HepG2 (cell line): ENCODE measurements around the gene HSPA1L. TPM values are rescaled to one million over a fixed set of nuclear protein-coding genes. Genes with fewer than 3 reads are reported as not detected.
A peak's percentile ranks its signal among the peaks of the same experiment; 100 is the strongest.

Experiments
- CREB3 ChIP-seq: sonication (generic); formaldehyde crosslinking; IDR thresholded peaks from 2 replicates; pipeline ENCODE4 v1.5.0; 2020; ENCODE audit warnings: missing genetic modification reagents
- CREBL2 ChIP-seq: sonication (generic); formaldehyde crosslinking; IDR thresholded peaks from 2 replicates; pipeline ENCODE4 v1.8.1; 2023; ENCODE audit warnings: missing genetic modification reagents, mild to moderate bottlenecking, borderline replicate concordance
- GFI1 ChIP-seq: sonication (generic); formaldehyde crosslinking; IDR thresholded peaks from 2 replicates; pipeline ENCODE4 v1.5.0; 2020; ENCODE audit warnings: missing genetic modification reagents, mild to moderate bottlenecking, borderline replicate concordance
- GTF2F1 ChIP-seq: fragments of 150-350 bp; IDR thresholded peaks from 2 replicates; pipeline ENCODE4 v1.6.1; 2014; ENCODE audit warnings: low read length
- HES4 ChIP-seq: sonication (generic); formaldehyde crosslinking; IDR thresholded peaks from 2 replicates; pipeline ENCODE4 v1.9.0; 2021; ENCODE audit warnings: mild to moderate bottlenecking, missing genetic modification reagents, borderline replicate concordance
- KDM2A ChIP-seq: sonication (generic); formaldehyde crosslinking; IDR thresholded peaks from 2 replicates; pipeline ENCODE4 v1.4.0; 2020; ENCODE audit warnings: low read depth, missing genetic modification reagents, borderline replicate concordance
- KDM5B ChIP-seq: sonication (generic); formaldehyde crosslinking; IDR thresholded peaks from 2 replicates; pipeline ENCODE4 v1.4.0; 2020; ENCODE audit warnings: missing genetic modification reagents, mild to moderate bottlenecking, borderline replicate concordance
- KLF11 ChIP-seq: IDR thresholded peaks from 2 replicates; pipeline ENCODE4 v1.6.1; 2016; ENCODE audit warnings: missing compliant biosample characterization
- ONECUT2 ChIP-seq: sonication (generic); formaldehyde crosslinking; IDR thresholded peaks from 2 replicates; pipeline ENCODE4 v1.4.0; 2020; ENCODE audit warnings: missing genetic modification reagents
- TBX3 ChIP-seq: fragments of 450-650 bp; IDR thresholded peaks from 2 replicates; pipeline ENCODE4 v1.6.1; 2017; ENCODE audit warnings: antibody characterized with exemption, mild to moderate bottlenecking, inconsistent platforms, borderline replicate concordance
- ZBTB1 ChIP-seq: sonication (generic); formaldehyde crosslinking; IDR thresholded peaks from 2 replicates; pipeline ENCODE4 v1.4.0; 2020; ENCODE audit warnings: missing genetic modification reagents, borderline replicate concordance
- ZNF670 ChIP-seq: sonication (generic); formaldehyde crosslinking; IDR thresholded peaks from 2 replicates; pipeline ENCODE4 v1.8.0; 2022; ENCODE audit warnings: mild to moderate bottlenecking, missing genetic modification reagents, borderline replicate concordance
- ZNF674 ChIP-seq: sonication (generic); formaldehyde crosslinking; IDR thresholded peaks from 2 replicates; pipeline ENCODE4 v1.5.0; 2020; ENCODE audit warnings: low read depth, mild to moderate bottlenecking, missing genetic modification reagents
- ZNF878 ChIP-seq: sonication (generic); formaldehyde crosslinking; IDR thresholded peaks from 2 replicates; pipeline ENCODE4 v1.8.1; 2023; ENCODE audit warnings: mild to moderate bottlenecking, missing genetic modification reagents, moderate library complexity
- ZNF883 ChIP-seq: sonication (generic); formaldehyde crosslinking; IDR thresholded peaks from 2 replicates; pipeline ENCODE4 v1.5.1; 2020; ENCODE audit warnings: mild to moderate bottlenecking, missing genetic modification reagents; ENCODE audit errors: not compliant biosample characterization
- ZSCAN5A ChIP-seq: sonication (generic); formaldehyde crosslinking; IDR thresholded peaks from 2 replicates; pipeline ENCODE4 v1.8.0; 2022; ENCODE audit warnings: mild to moderate bottlenecking, missing genetic modification reagents, borderline replicate concordance
- polyA plus RNA-seq, 8 experiments: library from polyadenylated mRNA; depleted of rRNA in 3 of 8; stranded (reverse) in 7 of 8; unstranded in 1 of 8; fragments of >200 nt; fragmentation: Illumina TruSeq in 4 of 8; extraction: Trizol in 4 of 8; gene quantifications; 2 replicates each; pipeline versions ENCODE4 v1.2.1 to v1.2.3, GENCODE V29; 2011 to 2016; ENCODE audit warnings: low read depth in 4 of 8, missing spikeins in 1 of 8, mixed read lengths in 1 of 8; ENCODE audit not compliant: insufficient read depth in 1 of 8
- total RNA-seq, 5 experiments: library from RNA; depleted of rRNA; stranded (reverse); fragments of >200 nt; fragmentation: Illumina TruSeq; extraction: Trizol; gene quantifications; 2 replicates each; pipeline ENCODE4 v1.2.3, GENCODE V29; 2016; ENCODE audit warnings: low read depth in 1 of 5
- TF ChIP-seq, protein P1 (sequence below): sonication (generic); formaldehyde crosslinking; IDR thresholded peaks from 2 replicates; pipeline ENCODE4 v1.4.0; 2020; ENCODE audit warnings: missing genetic modification reagents, low read depth, mild to moderate bottlenecking, borderline replicate concordance
- TF ChIP-seq, protein P2 (sequence below): sonication (generic); formaldehyde crosslinking; IDR thresholded peaks from 2 replicates; pipeline ENCODE4 v1.8.1; 2023; ENCODE audit warnings: mild to moderate bottlenecking, inconsistent platforms, moderate library complexity, missing genetic modification reagents, borderline replicate concordance
- TF ChIP-seq, protein P3 (sequence below): sonication (generic); formaldehyde crosslinking; IDR thresholded peaks from 2 replicates; pipeline ENCODE4 v1.4.0; 2020; ENCODE audit warnings: missing genetic modification reagents, borderline replicate concordance
- TF ChIP-seq, protein P4 (sequence below): sonication (generic); formaldehyde crosslinking; IDR thresholded peaks from 2 replicates; pipeline ENCODE4 v1.4.0; 2020; ENCODE audit warnings: missing genetic modification reagents

Gene HSPA1L
- total and polyA plus RNA-seq, 2 of the 13 experiments (the other 11 are each of a cell fraction or from before 2014, with no cell fraction given): 0.55 to 1.0 TPM

DNA sequence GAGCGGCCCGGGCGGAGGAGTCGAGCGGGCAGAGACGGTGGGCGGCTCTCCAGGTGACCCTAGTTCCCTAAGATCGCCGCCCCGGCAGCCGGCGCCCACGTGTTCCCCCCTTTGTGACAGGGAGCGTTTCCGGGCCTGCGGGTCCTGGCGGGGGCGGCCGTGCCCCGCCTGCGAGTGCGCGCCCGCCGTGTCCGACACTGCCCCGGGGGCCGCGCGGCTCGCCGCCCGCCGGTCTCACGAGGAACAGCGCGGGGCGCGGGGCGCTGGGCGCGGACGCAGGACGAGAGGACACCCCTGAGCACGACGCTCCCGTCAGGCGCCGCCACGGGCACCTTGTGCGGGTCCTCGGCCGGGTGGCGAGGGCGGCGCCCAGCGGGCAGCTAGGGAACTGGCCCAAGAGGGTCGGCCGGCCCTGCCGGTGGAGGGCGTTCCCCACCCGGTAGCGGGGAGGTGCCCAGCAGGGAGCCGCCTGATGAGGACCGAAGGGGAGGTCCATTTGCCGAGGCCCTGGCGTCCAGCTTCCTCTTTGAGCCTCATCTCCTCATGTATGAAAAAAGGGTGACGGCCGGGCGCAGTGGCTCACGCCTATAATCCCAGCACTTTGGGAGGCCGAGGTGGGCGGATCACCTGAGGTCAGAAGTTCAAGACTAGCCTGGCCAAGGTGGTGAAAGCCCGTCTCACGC lies 19.3 kb downstream of the HSPA1L start, which contains the start of gene VARS1 (continued):
- TF ChIP-seq KDM2A (CRISPR knock-in tag) (peak; percentile 71), ZNF670 (CRISPR knock-in tag) (no peak), CREBL2 (no peak), GFI1 (CRISPR knock-in tag) (0 out of 2 replicates have a peak, but pooled peaks have one; percentile 46), ZNF883 (CRISPR knock-in tag) (peak; percentile 62), CREB3 (CRISPR knock-in tag) (no peak; the same call in 1 of the 2 replicates), ONECUT2 (no peak), TBX3 (no peak), KLF11 (no peak), GTF2F1 (no peak), KDM5B (CRISPR knock-in tag) (peak; percentile 84; the same call in 1 of the 2 replicates), HES4 (peak; percentile 75; the same call in 1 of the 2 replicates), ZNF674 (0 out of 2 replicates have a peak, but pooled peaks have one; percentile 88), ZBTB1 (CRISPR knock-in tag) (no peak), ZNF878 (peak; percentile 43; the same call in 1 of the 2 replicates), ZSCAN5A (CRISPR knock-in tag) (no peak)
- TF ChIP-seq, protein P1, sequence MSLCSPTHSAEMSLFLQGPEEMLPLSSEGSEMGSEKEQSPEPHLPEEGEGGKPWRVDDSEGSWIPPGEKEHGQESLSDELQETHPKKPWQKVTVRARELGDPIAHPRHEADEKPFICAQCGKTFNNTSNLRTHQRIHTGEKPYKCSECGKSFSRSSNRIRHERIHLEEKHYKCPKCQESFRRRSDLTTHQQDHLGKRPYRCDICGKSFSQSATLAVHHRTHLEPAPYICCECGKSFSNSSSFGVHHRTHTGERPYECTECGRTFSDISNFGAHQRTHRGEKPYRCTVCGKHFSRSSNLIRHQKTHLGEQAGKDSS (CRISPR knock-in tag): peak; percentile 46; the same call in 1 of the 2 replicates
- TF ChIP-seq, protein P2, sequence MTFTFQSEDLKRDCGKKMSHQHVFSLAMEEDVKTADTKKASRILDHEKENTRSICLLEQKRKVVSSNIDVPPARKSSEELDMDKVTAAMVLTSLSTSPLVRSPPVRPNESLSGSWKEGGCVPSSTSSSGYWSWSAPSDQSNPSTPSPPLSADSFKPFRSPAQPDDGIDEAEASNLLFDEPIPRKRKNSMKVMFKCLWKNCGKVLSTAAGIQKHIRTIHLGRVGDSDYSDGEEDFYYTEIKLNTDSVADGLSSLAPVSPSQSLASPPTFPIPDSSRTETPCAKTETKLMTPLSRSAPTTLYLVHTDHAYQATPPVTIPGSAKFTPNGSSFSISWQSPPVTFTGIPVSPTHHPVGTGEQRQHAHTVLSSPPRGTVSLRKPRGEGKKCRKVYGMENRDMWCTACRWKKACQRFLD (CRISPR knock-in tag): no peak
- TF ChIP-seq, protein P3, sequence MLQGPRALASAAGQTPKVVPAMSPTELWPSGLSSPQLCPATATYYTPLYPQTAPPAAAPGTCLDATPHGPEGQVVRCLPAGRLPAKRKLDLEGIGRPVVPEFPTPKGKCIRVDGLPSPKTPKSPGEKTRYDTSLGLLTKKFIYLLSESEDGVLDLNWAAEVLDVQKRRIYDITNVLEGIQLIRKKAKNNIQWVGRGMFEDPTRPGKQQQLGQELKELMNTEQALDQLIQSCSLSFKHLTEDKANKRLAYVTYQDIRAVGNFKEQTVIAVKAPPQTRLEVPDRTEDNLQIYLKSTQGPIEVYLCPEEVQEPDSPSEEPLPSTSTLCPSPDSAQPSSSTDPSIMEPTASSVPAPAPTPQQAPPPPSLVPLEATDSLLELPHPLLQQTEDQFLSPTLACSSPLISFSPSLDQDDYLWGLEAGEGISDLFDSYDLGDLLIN (CRISPR knock-in tag): no peak
- TF ChIP-seq, protein P4, sequence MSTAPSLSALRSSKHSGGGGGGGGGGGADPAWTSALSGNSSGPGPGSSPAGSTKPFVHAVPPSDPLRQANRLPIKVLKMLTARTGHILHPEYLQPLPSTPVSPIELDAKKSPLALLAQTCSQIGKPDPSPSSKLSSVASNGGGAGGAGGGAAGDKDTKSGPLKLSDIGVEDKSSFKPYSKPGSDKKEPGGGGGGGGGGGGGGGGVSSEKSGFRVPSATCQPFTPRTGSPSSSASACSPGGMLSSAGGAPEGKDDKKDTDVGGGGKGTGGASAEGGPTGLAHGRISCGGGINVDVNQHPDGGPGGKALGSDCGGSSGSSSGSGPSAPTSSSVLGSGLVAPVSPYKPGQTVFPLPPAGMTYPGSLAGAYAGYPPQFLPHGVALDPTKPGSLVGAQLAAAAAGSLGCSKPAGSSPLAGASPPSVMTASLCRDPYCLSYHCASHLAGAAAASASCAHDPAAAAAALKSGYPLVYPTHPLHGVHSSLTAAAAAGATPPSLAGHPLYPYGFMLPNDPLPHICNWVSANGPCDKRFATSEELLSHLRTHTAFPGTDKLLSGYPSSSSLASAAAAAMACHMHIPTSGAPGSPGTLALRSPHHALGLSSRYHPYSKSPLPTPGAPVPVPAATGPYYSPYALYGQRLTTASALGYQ (CRISPR knock-in tag): peak; percentile 77
